T-cell (primary cell): Measurements from ENCODE around the gene COX6A1. TPM values are rescaled to one million over a fixed set of nuclear protein-coding genes. Genes with fewer than 3 reads are reported as not detected.
A peak's percentile ranks its signal among the peaks of the same experiment; 100 is the strongest.

Source experiments
- ATAC-seq, 4 experiments: fragments of 200-7000 bp in 3 of 4; fragments of 150-1000 bp in 1 of 4; cut with Tn5 transposase; replicated peaks in 1 of 4; 1 replicate in 3 of 4; 2 replicates in 1 of 4; pipeline ENCODE4 v1.10.0; 2021; ENCODE audit warnings: moderate library complexity in 3 of 4, mild to moderate bottlenecking in 2 of 4, moderate number of reproducible peaks in 1 of 4
- CTCF ChIA-PET, 2 donors: fragments of 300-600 bp; sonication (Branson Sonifier 250); formaldehyde crosslinking; loops; one replicate each; lab custom pipeline; 2022; ENCODE audit warnings: antibody characterized with exemption in 2 of 2; lab: Charles Lee
- POLR2A ChIA-PET, 2 donors: fragments of 300-600 bp; sonication (Branson Sonifier 250); formaldehyde crosslinking; loops; one replicate each; lab custom pipeline; 2022; ENCODE audit warnings: antibody characterized with exemption in 2 of 2; lab: Charles Lee
- DNase-seq, 35 experiments: peaks; one replicate each; pipeline versions ENCODE4 v3.0.0 to v3.0.0-alpha.2; 2013 to 2023
- H3K27ac ChIP-seq: one replicate; pipeline ENCODE4 v1.5.1; 2013; ENCODE audit warnings: low read length
- H3K27me3 ChIP-seq, 2 experiments: replicated peaks in 1 of 2; 1 replicate in 1 of 2; 2 replicates in 1 of 2; pipeline versions ENCODE4 v1.6.1 to v1.7.0; 2013; ENCODE audit warnings: low read length in 1 of 2, mixed read lengths in 1 of 2; ENCODE audit not compliant: control insufficient read depth in 2 of 2, insufficient read depth in 2 of 2; ENCODE audit errors: extremely low read depth in 1 of 2
- H3K36me3 ChIP-seq, 2 donors: 1 replicate in 1 of 2; 2 replicates in 1 of 2; pipeline versions ENCODE4 v1.6.1 to v1.7.0; 2013; ENCODE audit warnings: low read length in 1 of 2; ENCODE audit not compliant: control insufficient read depth in 2 of 2, insufficient read depth in 1 of 2; ENCODE audit errors: extremely low read depth in 1 of 2
- H3K4me1 ChIP-seq, 2 experiments: 1 replicate in 1 of 2; 2 replicates in 1 of 2; pipeline versions ENCODE4 v1.6.1 to v1.7.0; 2013; ENCODE audit warnings: low read length in 2 of 2, mixed read lengths in 1 of 2; ENCODE audit not compliant: insufficient read depth in 2 of 2, control insufficient read depth in 1 of 2; ENCODE audit errors: extremely low read depth in 1 of 2
- H3K4me3 ChIP-seq, 2 donors: 1 replicate in 1 of 2; 2 replicates in 1 of 2; pipeline versions ENCODE4 v1.5.1 to v1.7.0; 2013; ENCODE audit warnings: mild to moderate bottlenecking in 2 of 2, low read length in 1 of 2, moderate library complexity in 1 of 2; ENCODE audit not compliant: control insufficient read depth in 1 of 2; ENCODE audit errors: extremely low read depth in 1 of 2
- H3K9me3 ChIP-seq: 2 replicates; pipeline ENCODE4 v1.7.0; 2013
- H3K27ac Mint-ChIP-seq, 2 donors: one replicate each; pipeline ENCODE4 v1.8.0; 2020 to 2021; ENCODE audit warnings: mild to moderate bottlenecking in 2 of 2, mixed read lengths in 2 of 2
- H3K27me3 Mint-ChIP-seq, 2 donors: one replicate each; pipeline ENCODE4 v1.8.0; 2021 to 2022; ENCODE audit warnings: mixed read lengths in 2 of 2
- H3K36me3 Mint-ChIP-seq: one replicate; pipeline ENCODE4 v1.8.0; 2021; ENCODE audit warnings: mixed read lengths
- H3K4me1 Mint-ChIP-seq, 3 donors: one replicate each; pipeline ENCODE4 v1.8.0; 2020 to 2022; ENCODE audit warnings: mixed read lengths in 3 of 3, mild to moderate bottlenecking in 1 of 3
- H3K4me3 Mint-ChIP-seq, 3 donors: one replicate each; pipeline ENCODE4 v1.8.0; 2020 to 2022; ENCODE audit warnings: mild to moderate bottlenecking in 3 of 3, mixed read lengths in 3 of 3, moderate library complexity in 3 of 3
- H3K9me3 Mint-ChIP-seq, 3 donors: one replicate each; pipeline ENCODE4 v1.8.0; 2020 to 2022; ENCODE audit warnings: mixed read lengths in 3 of 3
- whole genome bisulfite sequencing: methylation state at CpG from one replicate; pipeline ENCODE4 v1.1.5; 2013; ENCODE audit warnings: missing lambda C conversion rate; ENCODE audit not compliant: insufficient coverage; 5-methylcytosine and 5-hydroxymethylcytosine counted together
- total RNA-seq, 35 experiments: library from RNA in 6 of 35; stranded (reverse) in 6 of 35; fragments of 120-200 nt in 1 of 35; gene quantifications; one replicate each; pipeline versions ENCODE4 v1.2.1 to v1.2.4 and lab custom pipeline; 2013 to 2026

Gene COX6A1
- total RNA-seq, 5 donors from 2014 or later (not counting 1 experiment from before 2014, with no cell fraction given) = 128 to 171 (median 163) TPM

DNA sequence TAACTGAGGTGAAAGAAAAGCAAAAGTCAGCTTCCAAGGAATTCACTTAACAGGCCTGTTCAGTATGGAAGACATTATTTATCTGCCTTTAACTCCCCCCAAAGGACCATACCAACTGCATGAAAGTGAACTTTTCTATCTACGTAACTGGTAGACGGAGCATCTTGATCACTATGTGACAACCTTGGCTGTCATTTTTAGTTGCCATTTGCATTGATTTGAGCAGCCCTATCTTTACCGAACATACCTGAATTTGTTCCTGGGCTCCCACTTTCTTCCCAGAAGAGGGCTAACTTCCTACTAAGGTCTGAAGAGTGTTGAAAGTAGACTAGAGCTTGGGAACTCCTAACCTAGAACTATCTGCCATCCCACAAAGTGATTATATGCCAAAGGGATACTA, 22.2 kb downstream of the COX6A1 start:
- Histone ChIP-seq H3K36me3 (peaks cover 6 to 90% of the 10 kb centered on the region in 2 donors), H3K27ac (no peak overlapping the region), H3K4me3 (no peak overlapping the region), H3K27me3 (no peaks in the 10 kb centered on the region), H3K4me1 (no peaks in the 10 kb centered on the region), H3K9me3 (no peaks in the 10 kb centered on the region)
- Mint-ChIP-seq H3K9me3 (no peaks in the 10 kb centered on the region), H3K36me3 (peaks cover 56% of the 10 kb centered on the region), H3K27ac (no peak overlapping the region), H3K4me1 (peaks cover under 1 to 7% (median 7%) of the 10 kb centered on the region in 3 donors), H3K27me3 (no peaks in the 10 kb centered on the region), H3K4me3 (no peak overlapping the region)
- ChIA-PET POLR2A (interaction anchor here in 1 of 2 donors (0.8 kb wide), 1 partner anchor 86 kb away, joined by 4 read pairs; no protein-coding TSS in a partner anchor), CTCF (interaction anchor here in 1 of 2 donors (1.1 kb wide), 1 partner anchor 121 kb away, joined by 3 read pairs; the partner anchor contains the start of gene POP5)
- no peak for ATAC-seq
- DNase-seq = no peak
- 100% methylated on average over 2 of the region's 3 CpGs for WGBS

DNA sequence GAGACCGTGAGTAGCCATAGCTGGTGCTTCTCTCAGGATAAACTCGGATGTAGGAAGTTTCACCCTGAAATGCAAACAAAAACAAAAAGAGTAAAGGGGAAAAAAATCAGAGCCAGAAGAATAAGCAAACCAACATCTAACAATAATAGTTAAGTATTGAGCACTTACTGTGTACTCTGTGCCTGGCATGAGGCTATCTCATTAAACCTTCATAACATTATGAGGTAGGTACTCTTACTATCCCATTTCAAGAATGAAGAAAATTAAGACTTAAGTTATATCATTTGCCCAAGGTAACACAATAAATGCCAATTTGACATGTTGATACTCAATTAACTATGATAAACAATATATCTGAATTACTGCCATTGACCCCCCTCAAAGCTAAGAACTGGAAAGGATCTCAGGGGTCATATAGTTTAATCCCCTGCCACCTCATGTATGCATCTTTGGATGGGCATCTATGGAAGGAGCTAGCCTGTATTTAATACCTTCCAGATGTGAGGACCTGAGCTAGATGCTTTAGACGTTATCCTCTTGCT, 24.3 kb downstream of the COX6A1 start:
- Mint-ChIP-seq H3K36me3 (peaks cover 55% of the 10 kb centered on the region), H3K4me1 (peaks cover 21 to 27% (median 23%) of the 10 kb centered on the region in 3 donors), H3K27me3 (no peaks in the 10 kb centered on the region), H3K27ac (no peak overlapping the region), H3K4me3 (no peak overlapping the region), H3K9me3 (no peaks in the 10 kb centered on the region)
- H3K27ac ChIP-seq = no peak overlapping the region
- H3K36me3 ChIP-seq = peaks cover 6 to 83% of the 10 kb centered on the region in 2 donors
- ChIA-PET CTCF (interaction anchor here in 1 of 2 donors (1.0 kb wide), 2 partner anchors 10 to 21 kb away, joined by 3 to 4 read pairs; no protein-coding TSS in a partner anchor), POLR2A (interaction anchor here (0.7 to 1.0 kb wide), 2 partner anchors 34 to 56 kb away, joined by 3 to 10 read pairs; partner anchors contain the start of gene DYNLL1 (in 1 of the 2))
- H3K9me3 ChIP-seq = no peaks in the 10 kb centered on the region
- H3K27me3 ChIP-seq = no peaks in the 10 kb centered on the region
- no peak overlapping the region for H3K4me3 ChIP-seq
- DNase-seq (no peak), ATAC-seq (no peak)
- peaks cover 0 to 12% of the 10 kb centered on the region in 2 experiments for H3K4me1 ChIP-seq
- no CpG with 5 or more reads among the region's 3 CpGs for WGBS

DNA sequence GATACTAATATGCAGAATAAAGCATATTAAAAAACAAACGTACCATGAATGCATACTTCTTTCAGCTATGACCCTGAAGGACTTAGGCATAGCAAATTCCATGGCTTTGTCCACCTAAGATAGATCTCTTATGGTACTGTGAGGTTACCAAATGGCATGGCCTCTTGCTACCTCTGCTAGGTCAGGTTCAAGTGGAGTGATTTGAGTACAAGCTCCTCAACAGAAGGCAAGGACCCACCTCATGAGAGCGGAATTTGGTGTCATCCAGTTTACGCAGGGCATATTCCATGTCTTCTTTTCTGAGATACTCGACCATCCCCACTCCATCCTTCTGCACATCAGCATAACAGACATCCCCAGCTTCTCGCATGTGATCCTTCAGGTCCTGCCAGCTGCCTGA, 25.8 kb downstream of the COX6A1 start:
- ChIA-PET CTCF (interaction anchor here (0.5 to 1.2 kb wide), 4 partner anchors 10 to 255 kb away, joined by 3 to 5 read pairs (median 4); no protein-coding TSS in a partner anchor), POLR2A (no interaction called here)
- Histone ChIP-seq H3K27me3 (no peaks in the 10 kb centered on the region), H3K27ac (no peak overlapping the region), H3K36me3 (peaks cover 6 to 72% of the 10 kb centered on the region in 2 donors), H3K4me3 (no peak overlapping the region), H3K9me3 (no peaks in the 10 kb centered on the region), H3K4me1 (peaks cover 4 to 24% of the 10 kb centered on the region in 2 experiments)
- WGBS = 98% methylated on average over 4 of the region's 5 CpGs
- Mint-ChIP-seq H3K36me3 (peaks cover 54% of the 10 kb centered on the region), H3K27ac (peak overlapping the region in 1 of 2 donors; percentile 34), H3K9me3 (no peaks in the 10 kb centered on the region), H3K4me1 (peaks cover 35 to 37% (median 36%) of the 10 kb centered on the region in 3 donors), H3K4me3 (no peak overlapping the region), H3K27me3 (no peaks in the 10 kb centered on the region)
- ATAC-seq (no peak), DNase-seq (no peak)

DNA sequence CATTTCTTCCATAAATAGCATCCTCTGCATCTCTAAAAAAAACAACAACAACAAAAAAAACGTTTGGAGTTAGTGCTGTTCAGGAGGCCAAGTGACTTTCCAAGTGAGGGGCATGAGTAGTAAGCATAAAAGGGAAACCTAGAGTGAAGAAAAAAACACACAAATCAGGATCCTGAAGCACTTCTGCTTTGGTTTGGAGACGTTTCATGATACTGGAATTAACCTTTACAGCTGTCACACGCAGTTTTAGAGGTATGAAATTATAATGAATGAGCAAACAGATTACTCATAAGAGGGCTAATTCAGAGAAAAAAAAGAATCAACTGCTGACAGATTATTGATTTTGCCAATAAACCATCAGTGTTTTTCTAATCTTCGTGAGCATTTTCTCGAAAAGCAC, 27.8 kb downstream of the COX6A1 start:
- H3K27me3 Mint-ChIP-seq = no peaks in the 10 kb centered on the region
- H3K27me3 ChIP-seq = no peaks in the 10 kb centered on the region
- POLR2A ChIA-PET = interaction anchor here in 1 of 2 donors (1.0 kb wide), 1 partner anchor 31 kb away, joined by 4 read pairs; no protein-coding TSS in a partner anchor
- H3K27ac Mint-ChIP-seq = no peak overlapping the region
- WGBS = no CpG with 5 or more reads among the region's 5 CpGs
- no peak overlapping the region for H3K27ac ChIP-seq
- H3K9me3 ChIP-seq = no peaks in the 10 kb centered on the region
- H3K4me3 Mint-ChIP-seq = no peak overlapping the region
- H3K36me3 Mint-ChIP-seq = peaks cover 40% of the 10 kb centered on the region
- H3K4me3 ChIP-seq = no peak overlapping the region
- DNase-seq (no peak), ATAC-seq (no peak)
- peaks cover 40 to 43% (median 41%) of the 10 kb centered on the region in 3 donors for H3K4me1 Mint-ChIP-seq
- H3K9me3 Mint-ChIP-seq = no peaks in the 10 kb centered on the region
- H3K4me1 ChIP-seq = peaks cover 10 to 34% of the 10 kb centered on the region in 2 experiments
- CTCF ChIA-PET = interaction anchor here (1.4 to 1.7 kb wide), 2 partner anchors 13 to 109 kb away, joined by 6 to 7 read pairs; no protein-coding TSS in a partner anchor
- H3K36me3 ChIP-seq = peaks cover 5 to 55% of the 10 kb centered on the region in 2 donors

DNA sequence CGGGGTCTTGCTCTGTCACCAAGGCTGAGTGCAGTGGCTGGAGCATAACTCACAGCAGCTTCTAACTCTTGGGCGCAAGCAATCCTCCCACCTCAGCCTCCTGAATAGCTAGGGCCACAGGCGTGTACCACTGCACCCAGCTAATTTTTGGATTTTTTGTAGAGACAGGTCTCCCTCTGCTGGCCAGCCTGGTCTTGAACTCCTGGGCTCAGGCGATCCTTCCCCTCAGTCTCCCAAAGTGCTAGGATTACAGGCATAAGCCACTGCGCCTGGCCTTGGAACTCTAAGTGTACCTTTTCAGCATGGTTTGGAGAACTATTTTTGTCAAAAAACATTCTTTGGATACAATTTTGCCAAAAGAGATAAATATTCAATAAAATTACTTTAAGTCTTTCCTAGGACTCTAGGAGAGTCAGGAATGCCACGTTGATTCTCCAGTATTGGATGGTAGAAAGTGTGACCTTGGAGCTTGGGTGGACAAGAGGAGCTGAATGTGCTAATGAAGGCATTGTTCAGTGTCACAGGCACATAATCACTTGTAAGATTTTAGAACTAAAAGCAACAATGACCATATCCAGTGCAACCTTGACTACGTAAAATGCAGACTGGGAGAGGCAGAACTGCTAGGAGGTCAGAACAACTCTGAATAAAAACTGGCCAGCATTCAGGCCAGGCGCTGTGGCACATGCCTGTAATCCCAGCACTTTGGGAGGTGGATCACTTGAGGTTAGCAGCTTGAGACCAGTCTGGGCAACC, 28.8 kb downstream of the COX6A1 start:
- H3K27me3 Mint-ChIP-seq = no peaks in the 10 kb centered on the region
- POLR2A ChIA-PET = interaction anchor here (0.5 to 1.0 kb wide), 3 partner anchors 30 to 923 kb away, joined by 4 read pairs; no protein-coding TSS in a partner anchor
- DNase-seq (peak in 28 of 35 experiments; percentile 6 to 66 (median 30)), ATAC-seq (no peak)
- Histone ChIP-seq H3K4me1 (peaks cover 10 to 38% of the 10 kb centered on the region in 2 experiments), H3K9me3 (no peaks in the 10 kb centered on the region), H3K27ac (no peak overlapping the region), H3K4me3 (no peak overlapping the region), H3K36me3 (peaks cover 3 to 46% of the 10 kb centered on the region in 2 donors), H3K27me3 (no peaks in the 10 kb centered on the region)
- CTCF ChIA-PET = interaction anchor here (0.5 to 1.8 kb wide), 11 partner anchors 11 to 266 kb away, joined by 3 to 7 read pairs (median 4); partner anchors contain the start of gene RPLP0 (in 1 of the 2)
- no peak overlapping the region for H3K4me3 Mint-ChIP-seq
- peaks cover 37% of the 10 kb centered on the region for H3K36me3 Mint-ChIP-seq
- H3K9me3 Mint-ChIP-seq = no peaks in the 10 kb centered on the region
- H3K4me1 Mint-ChIP-seq = peaks cover 43 to 44% (median 43%) of the 10 kb centered on the region in 3 donors
- no peak overlapping the region for H3K27ac Mint-ChIP-seq
- 62% methylated on average over 6 of the region's 8 CpGs for WGBS

DNA sequence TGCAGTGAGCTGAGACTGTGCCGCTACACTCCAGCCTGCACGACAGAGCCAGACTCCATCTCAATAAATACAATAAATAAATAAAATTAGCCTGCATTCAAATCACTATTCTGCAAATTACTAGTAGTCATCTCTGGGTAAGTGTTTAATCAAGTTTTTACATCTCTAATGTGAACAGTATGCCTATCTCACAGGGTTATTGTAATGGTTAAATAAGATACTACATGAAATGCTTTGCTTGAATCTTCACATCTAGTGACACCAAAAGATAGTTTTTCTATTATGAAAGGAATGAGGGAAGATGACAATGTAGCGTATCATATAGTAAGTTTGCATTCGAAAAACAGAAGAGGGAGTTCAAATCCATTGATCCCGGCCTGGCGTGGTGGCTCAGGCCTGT, 29.5 kb downstream of the COX6A1 start:
- H3K27ac Mint-ChIP-seq = peak overlapping the region in 1 of 2 donors; percentile 12
- H3K9me3 Mint-ChIP-seq = no peaks in the 10 kb centered on the region
- WGBS = 91% methylated on average over 4 of the region's 6 CpGs
- no peak for ATAC-seq
- ChIA-PET CTCF (interaction anchor here (1.0 to 1.8 kb wide), 4 partner anchors 12 to 112 kb away, joined by 3 to 7 read pairs (median 6); no protein-coding TSS in a partner anchor), POLR2A (interaction anchor here in 1 of 2 donors (0.6 to 1.2 kb wide), 2 partner anchors 11 to 257 kb away, joined by 3 read pairs; no protein-coding TSS in a partner anchor)
- H3K27me3 ChIP-seq = no peaks in the 10 kb centered on the region
- H3K4me1 ChIP-seq = peaks cover 10 to 38% of the 10 kb centered on the region in 2 experiments
- H3K27me3 Mint-ChIP-seq = no peaks in the 10 kb centered on the region
- H3K36me3 Mint-ChIP-seq = peaks cover 34% of the 10 kb centered on the region
- DNase-seq = no peak
- H3K9me3 ChIP-seq = no peaks in the 10 kb centered on the region
- peak overlapping the region; percentile 86 to 88 (median 87) for H3K4me3 Mint-ChIP-seq
- H3K36me3 ChIP-seq = peaks cover 0 to 39% of the 10 kb centered on the region in 2 donors
- no peak overlapping the region for H3K4me3 ChIP-seq
- peaks cover 43 to 46% (median 45%) of the 10 kb centered on the region in 3 donors for H3K4me1 Mint-ChIP-seq
- H3K27ac ChIP-seq = no peak overlapping the region
